IPS DF 19.7 (cell line): Measurements from ENCODE around the gene SMG6.
"Not testable (repeated sequence)": the region's sequence is repeated elsewhere in the genome, so short reads cannot be mapped to it uniquely, and the experiment has no call there.

ENCODE experiments used
- DNase-seq: peaks from one replicate; pipeline ENCODE4 v3.0.0-alpha.2; 2013; ENCODE audit warnings: low read depth, low spot score

The SMG6 gene

GRCh38 chr17:2303204-2304188 lies at the start of gene SMG6, which contains the start of gene SRR:
Gene SMG6, minus strand, starts transcription at chr17:2303785. Its CDS starts 65 bp downstream, at chr17:2303720.
Gene SRR, plus strand, starts transcription at chr17:2303950. Its CDS starts 11,611 bp downstream, at chr17:2315561.
- peak; percentile 20 for DNase-seq

GRCh38 chr17:2351269-2351668 lies 47.7 kb upstream of the SMG6 start:
- no peak for DNase-seq

GRCh38 chr17:2347805-2348685 lies 44.5 kb upstream of the SMG6 start:
- DNase-seq: peak; percentile 100

- DNase-seq: no peak
Measured at GRCh38 chr17:2346475-2346874, 42.9 kb upstream of the SMG6 start.

- DNase-seq: no peak
Measured at GRCh38 chr17:2344528-2344927, 40.9 kb upstream of the SMG6 start.

GRCh38 chr17:2343421-2343820 lies 39.8 kb upstream of the SMG6 start:
- DNase-seq: no peak

GRCh38 chr17:2338315-2338657 lies 34.7 kb upstream of the SMG6 start:
- no peak for DNase-seq

GRCh38 chr17:2337544-2338314 lies 34.1 kb upstream of the SMG6 start:
- DNase-seq: no peak

GRCh38 chr17:2336852-2337543 lies 33.4 kb upstream of the SMG6 start, which contains the start of gene SGSM2:
Gene SGSM2, plus strand, starts transcription at chr17:2337501. Its CDS starts 188 bp downstream, at chr17:2337689.
- DNase-seq: no peak

GRCh38 chr17:2336215-2336851 lies 32.7 kb upstream of the SMG6 start, which contains the start of gene TSR1:
Gene TSR1, minus strand, starts transcription at chr17:2336457. Its CDS starts 30 bp downstream, at chr17:2336427.
- DNase-seq: peak; percentile 54

- no peak for DNase-seq
Measured at GRCh38 chr17:2335726-2336214, 32.2 kb upstream of the SMG6 start.

GRCh38 chr17:2331303-2331702 lies 27.7 kb upstream of the SMG6 start:
- DNase-seq: no peak

GRCh38 chr17:2323629-2324314 lies 20.2 kb upstream of the SMG6 start:
- no peak for DNase-seq

GRCh38 chr17:2321399-2321798 lies 17.8 kb upstream of the SMG6 start:
- DNase-seq: no peak

GRCh38 chr17:2319051-2319450 lies 15.5 kb upstream of the SMG6 start:
- no peak for DNase-seq

- DNase-seq: no peak
Measured at GRCh38 chr17:2317796-2318195, 14.2 kb upstream of the SMG6 start.

- not testable (repeated sequence) for DNase-seq
Measured at GRCh38 chr17:2316916-2317205, 13.3 kb upstream of the SMG6 start.

- no peak for DNase-seq
Measured at GRCh38 chr17:2312736-2313135, 9.2 kb upstream of the SMG6 start.

GRCh38 chr17:2309338-2310154 lies 6.0 kb upstream of the SMG6 start:
- DNase-seq: no peak
